NB4 (cell line): ENCODE measurements around the gene ABCA4.

Experiments
- CTCF ChIP-seq: IDR thresholded peaks from one replicate; pipeline ENCODE4 v1.5.1; 2012; ENCODE audit warnings: low read depth, low read length
- MYC ChIP-seq: IDR thresholded peaks from 2 replicates; pipeline ENCODE4 v1.6.1; 2011; ENCODE audit warnings: low read depth, low read length
- POLR2A ChIP-seq: IDR thresholded peaks from 2 replicates; pipeline ENCODE4 v1.6.1; 2011; ENCODE audit warnings: mild to moderate bottlenecking; ENCODE audit not compliant: insufficient read length; ENCODE audit errors: extremely low read depth
- TF ChIP-seq, protein P1 (sequence below): IDR thresholded peaks from 2 replicates; pipeline ENCODE4 v1.6.1; 2011; ENCODE audit warnings: low read depth, low read length

- TF ChIP-seq, protein P1, sequence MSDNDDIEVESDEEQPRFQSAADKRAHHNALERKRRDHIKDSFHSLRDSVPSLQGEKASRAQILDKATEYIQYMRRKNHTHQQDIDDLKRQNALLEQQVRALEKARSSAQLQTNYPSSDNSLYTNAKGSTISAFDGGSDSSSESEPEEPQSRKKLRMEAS = no peak
- no peak for TF ChIP-seq CTCF
- no peak for TF ChIP-seq POLR2A
- TF ChIP-seq MYC = no peak
Observed at GRCh38 chr1:94144836-94145235, 23.9 kb upstream of the ABCA4 start.
